Purkinje cell (primary cell): ENCODE data around the gene RNU6-8. TPM values are rescaled to one million over a fixed set of nuclear protein-coding genes. Genes with fewer than 3 reads are reported as not detected.

Experiments used
- polyA plus RNA-seq: library from polyadenylated mRNA; unstranded; fragments of >200 nt; fragmentation: Nextera tagmentation; gene quantifications from 2 replicates; pipeline ENCODE4 v1.2.1, GENCODE V29; 2014

The RNU6-8 gene
- polyA plus RNA-seq: not detected in 2 replicates

DNA sequence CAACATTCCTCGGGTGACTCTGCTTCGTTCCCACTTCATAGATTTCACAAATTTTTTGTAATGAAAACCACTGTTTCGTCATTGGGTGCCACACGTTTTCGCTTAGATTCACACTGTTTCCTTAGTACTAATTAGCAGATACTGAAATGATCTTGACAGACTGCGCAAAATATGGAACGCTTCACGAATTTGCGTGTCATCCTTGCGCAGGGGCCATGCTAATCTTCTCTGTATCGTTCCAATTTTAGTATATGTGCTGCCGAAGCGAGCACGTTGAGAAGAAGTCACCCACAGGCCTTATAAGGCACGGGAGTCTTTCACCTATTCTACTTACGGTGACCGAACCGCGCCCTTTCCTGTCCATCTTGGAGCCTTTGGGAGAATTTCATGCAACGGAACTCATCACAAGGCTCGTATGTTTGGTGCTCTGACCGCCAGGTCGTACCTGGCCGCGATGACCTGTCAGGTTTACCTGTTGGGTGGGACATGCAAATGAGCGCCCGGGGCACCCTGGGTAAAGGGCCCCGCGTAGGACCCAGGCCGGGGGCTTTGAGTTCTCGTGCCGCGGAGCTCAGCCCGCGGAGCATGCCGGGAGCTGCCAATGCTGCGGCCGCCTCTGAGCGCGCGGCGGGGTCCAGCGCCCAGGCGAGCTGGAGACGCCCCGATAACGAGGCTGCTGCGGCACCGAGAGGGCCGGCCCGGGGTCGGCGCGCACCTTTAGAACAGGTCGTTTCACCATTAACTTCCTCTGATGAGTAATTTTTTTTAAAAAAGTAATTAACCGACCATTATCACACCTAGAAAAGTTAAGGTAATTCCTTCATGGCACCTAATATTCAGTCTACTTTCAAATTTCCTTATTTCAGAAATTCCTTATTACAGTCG, at the start of gene RNU6-8:
TSS of gene RNU6-8 (minus strand) at position 272 of the 885 bp plus-strand sequence.

DNA sequence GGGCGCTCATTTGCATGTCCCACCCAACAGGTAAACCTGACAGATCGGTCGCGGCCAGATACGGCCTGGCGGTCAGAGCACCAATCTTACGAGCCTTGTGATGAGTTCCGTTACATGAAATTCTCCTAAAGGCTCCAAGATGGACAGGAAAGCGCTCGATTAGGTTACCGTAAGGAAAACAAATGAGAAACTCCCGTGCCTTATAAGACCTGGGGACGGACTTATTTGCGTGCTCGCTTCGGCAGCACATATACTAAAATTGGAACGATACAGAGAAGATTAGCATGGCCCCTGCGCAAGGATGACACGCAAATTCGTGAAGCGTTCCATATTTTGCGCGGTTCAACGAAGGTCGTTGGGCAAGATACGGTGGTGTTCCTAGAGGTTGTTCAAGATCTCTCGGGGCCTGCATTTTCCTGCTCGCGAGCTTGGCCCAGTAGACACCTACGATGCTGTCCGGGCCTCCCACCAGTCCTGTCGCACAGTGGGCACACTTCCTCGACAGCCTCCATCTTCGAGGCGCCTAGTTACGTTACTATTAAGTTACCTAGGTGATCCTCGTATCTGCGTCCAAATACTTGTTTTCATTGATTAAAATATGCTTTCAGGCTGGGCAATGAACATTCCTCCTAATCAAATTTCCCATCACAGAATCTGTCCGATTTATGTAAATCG, 1.1 kb downstream of the RNU6-8 start, which contains the start of gene RNU6-7:
TSS of gene RNU6-7 (plus strand) at position 230 of the 675 bp plus-strand sequence.

Other genes starting within 250 kb of the RNU6-8 start
- 926 and 1,090 TPM in 2 replicates for gene ARHGAP5, start 126.0 kb downstream of the RNU6-8 start, polyA plus RNA-seq
- not detected in 2 replicates for gene RNU6-7, start 1.2 kb downstream of the RNU6-8 start, polyA plus RNA-seq
- gene AKAP6, start 126.0 kb upstream of the RNU6-8 start, polyA plus RNA-seq: 142 and 178 TPM in 2 replicates